ENCODE results near the gene STS.

DNA sequence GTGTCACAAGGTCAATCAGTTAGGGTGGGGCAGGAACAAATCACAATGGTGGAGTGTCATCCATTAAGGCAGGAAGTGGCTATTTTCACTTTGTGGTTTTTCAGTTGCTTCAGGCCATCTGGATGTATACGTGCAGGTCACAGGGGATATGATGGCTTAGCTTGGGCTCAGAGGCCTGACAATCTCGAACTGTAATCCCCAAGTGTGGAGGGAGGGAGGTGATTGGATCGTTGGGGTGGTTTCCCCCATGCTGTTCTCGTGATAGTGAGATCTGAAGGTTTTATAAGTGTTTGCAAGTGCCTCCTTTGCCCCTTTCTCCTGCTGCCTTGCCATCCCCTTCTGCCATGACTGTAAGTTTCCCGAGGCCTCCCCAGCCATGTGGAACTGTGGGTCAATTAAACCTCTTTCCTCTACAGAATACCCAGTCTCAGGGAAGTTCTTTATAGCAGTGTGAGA, 36.7 kb upstream of the STS start:
- no peak for TF ChIP-seq POLR2A (IDR thresholded peaks at IDR 0.05)
- TF ChIP-seq, protein P1, sequence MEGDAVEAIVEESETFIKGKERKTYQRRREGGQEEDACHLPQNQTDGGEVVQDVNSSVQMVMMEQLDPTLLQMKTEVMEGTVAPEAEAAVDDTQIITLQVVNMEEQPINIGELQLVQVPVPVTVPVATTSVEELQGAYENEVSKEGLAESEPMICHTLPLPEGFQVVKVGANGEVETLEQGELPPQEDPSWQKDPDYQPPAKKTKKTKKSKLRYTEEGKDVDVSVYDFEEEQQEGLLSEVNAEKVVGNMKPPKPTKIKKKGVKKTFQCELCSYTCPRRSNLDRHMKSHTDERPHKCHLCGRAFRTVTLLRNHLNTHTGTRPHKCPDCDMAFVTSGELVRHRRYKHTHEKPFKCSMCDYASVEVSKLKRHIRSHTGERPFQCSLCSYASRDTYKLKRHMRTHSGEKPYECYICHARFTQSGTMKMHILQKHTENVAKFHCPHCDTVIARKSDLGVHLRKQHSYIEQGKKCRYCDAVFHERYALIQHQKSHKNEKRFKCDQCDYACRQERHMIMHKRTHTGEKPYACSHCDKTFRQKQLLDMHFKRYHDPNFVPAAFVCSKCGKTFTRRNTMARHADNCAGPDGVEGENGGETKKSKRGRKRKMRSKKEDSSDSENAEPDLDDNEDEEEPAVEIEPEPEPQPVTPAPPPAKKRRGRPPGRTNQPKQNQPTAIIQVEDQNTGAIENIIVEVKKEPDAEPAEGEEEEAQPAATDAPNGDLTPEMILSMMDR (IDR thresholded peaks at IDR 0.05), result no peak
